Left forelimb (tissue), 1 donor: ENCODE results near the gene PIK3R1.

ENCODE experiments used
- DNase-seq: peaks from one replicate; pipeline ENCODE4 v3.0.0-alpha.2; 2018; ENCODE audit warnings: low spot score

Gene PIK3R1

GRCh38 chr5:68331192-68332079, 115.9 kb downstream of the PIK3R1 start:
- no peak for DNase-seq

DNA sequence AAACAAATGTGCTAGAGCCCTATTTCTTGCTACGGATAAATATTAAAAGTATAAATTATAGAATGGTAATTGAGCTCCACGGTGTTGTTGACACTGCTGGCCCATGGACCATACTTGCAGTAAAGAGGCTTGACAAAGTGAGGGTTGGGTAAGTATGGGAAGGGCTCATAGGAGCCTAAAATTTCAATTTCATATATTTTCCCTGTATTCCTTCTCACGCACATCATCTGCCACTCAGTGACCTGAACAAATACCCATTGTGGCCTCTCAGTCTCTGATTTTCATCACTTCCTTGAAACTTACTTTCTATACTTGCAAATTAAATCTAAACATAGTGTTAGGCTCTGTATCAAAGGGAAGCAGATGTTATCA, 116.5 kb downstream of the PIK3R1 start:
- DNase-seq: no peak

- DNase-seq: no peak
These were observed 117.0 kb downstream of the PIK3R1 start for GRCh38 chr5:68332556-68332955.

GRCh38 chr5:68333649-68334552, 118.3 kb downstream of the PIK3R1 start:
- DNase-seq: no peak

DNA sequence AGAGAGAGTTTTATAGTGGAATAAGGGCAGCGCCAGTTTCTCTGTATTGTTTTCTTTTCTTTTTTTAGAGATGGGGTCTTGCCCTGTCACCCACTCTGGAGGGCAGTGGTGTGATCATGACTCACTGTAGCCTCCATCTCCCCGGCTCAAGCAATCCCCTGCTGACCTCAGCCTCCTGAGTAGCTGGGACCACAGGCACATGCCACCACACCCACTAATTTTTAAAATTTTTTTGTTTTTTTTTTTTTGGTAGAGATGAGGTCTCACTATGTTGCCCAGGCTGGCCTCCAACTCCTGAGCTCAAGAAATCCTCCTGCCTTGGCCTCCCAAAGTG, 119.0 kb downstream of the PIK3R1 start:
- no peak for DNase-seq

DNA sequence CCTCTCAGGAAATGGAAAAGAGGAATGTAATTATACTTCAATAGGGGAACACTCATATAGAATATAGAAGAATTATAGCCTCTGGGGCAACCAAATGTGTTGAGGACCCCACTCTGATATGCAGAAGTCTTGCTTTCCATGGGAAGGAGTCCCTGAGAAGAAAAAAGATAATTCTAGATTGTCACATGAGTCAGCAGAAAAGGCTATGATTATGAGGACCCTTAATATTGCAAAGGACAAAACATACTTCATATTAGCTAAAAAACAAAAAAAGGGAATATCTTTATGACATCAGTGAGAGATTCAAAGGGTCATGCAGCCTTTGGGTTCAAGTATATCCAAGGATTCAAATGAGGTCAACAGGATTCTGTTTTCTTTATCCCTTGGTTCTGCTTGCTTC, 119.5 kb downstream of the PIK3R1 start:
- no peak for DNase-seq

- DNase-seq: no peak
These were observed 120.6 kb downstream of the PIK3R1 start for GRCh38 chr5:68336200-68336599.

DNA sequence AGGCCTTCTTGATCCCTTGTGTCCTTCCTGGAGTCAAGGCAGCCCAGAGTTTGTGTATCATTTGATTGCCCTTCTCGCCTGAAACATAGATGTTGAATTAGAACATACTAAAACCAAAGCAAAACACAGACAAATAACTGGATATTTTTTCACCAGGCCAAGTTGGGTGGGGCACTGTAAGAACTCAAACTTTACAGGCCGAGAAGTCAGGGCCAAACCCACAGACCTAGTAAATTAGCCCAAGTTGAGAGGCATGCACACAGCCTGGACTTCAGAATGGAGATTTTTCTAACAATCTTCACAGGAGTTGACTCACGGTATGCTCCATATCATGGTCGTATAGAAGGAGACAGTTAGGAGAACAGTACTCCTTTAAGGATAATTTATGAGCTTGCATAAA, 121.7 kb downstream of the PIK3R1 start:
- no peak for DNase-seq

- no peak for DNase-seq
These were observed 124.4 kb downstream of the PIK3R1 start for GRCh38 chr5:68339921-68340321.

DNA sequence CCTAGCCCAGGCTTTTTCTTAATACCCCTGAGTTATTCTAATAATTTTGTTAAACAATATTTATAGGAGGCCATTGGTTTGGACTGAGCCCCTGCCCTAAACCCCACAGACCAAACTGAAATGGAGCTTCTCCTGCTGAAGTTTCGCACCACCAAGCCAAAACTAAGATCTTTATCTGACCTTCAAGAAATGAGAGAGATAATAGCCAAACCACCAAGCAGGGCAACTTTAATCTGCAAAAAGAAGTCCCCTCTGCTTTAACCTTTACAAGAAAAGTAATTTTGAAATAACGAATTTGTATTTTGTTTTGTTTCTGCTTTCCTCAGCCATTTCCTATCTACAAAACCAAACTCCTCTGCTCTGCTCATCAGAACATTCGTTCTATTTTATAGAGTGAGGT, 125.5 kb downstream of the PIK3R1 start:
- no peak for DNase-seq

GRCh38 chr5:68342693-68343092, 127.1 kb downstream of the PIK3R1 start:
- no peak for DNase-seq

- DNase-seq: no peak
These were observed 127.9 kb downstream of the PIK3R1 start for GRCh38 chr5:68343421-68343826.

DNA sequence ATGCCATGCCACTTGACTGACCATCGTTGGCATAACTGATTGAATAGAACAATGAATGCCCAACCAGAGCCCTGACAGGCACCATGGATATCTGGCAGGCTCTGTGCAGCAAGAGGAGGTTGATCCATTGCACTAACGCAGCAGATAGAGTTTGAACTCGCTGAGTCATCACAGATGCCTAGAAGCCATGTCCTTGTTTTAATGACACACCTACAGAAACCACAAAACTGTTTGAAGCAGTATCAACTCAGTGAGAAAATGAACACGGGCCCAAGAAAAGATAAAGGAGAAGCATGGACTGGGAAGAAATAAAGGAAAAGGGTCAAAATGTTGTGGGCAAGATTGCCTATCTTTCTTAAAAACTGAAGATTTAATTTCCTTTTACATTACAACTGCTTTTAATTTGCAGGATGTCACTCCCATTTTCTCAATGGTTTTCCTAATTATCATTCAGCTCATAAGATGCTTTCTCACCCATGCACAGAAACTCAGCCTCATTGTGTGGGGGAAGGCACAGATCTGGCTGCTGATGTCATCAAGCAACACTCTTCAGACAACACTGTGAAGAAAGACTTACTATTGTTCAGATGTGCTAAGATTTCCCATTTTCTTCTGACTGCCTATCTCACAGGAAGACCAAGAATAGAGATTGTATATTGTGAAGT, 129.0 kb downstream of the PIK3R1 start:
- no peak for DNase-seq

DNA sequence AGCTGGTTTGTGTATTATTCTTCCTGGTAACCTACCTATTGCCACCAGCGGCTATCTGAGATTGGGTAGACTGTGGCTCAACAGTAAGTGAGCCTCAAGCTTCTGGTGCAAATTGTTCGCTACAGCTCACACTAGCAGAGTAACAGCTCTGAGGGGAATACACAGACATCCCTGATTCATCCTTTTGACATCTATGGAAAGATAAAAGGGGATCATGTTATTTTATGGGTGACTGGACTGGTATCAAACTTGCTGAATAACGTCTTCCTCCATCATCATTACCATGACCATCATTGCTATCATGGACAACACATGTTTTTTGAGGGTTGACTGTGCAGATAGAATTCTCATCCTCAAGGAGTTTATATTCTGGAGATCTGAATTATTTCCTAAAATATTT, 129.6 kb downstream of the PIK3R1 start:
- no peak for DNase-seq

DNA sequence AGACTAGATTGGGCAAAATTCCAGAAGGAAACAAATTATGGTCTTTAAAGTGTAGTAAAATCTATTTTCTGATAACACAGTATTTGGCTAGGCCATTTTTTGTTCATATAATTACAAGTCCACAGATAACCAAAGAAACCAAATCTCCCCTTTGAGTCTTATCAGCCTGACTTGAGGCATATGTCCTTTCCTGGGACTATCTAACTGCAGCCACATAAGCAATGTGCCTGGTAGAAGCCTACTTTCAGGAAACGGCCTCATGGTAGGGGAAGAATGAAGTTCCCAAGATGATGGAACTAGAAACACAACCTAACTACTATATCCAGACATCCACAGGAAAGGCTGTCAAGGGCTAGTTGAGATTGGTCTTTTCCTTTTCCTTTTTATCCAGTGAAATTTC, 130.0 kb downstream of the PIK3R1 start:
- no peak for DNase-seq

DNA sequence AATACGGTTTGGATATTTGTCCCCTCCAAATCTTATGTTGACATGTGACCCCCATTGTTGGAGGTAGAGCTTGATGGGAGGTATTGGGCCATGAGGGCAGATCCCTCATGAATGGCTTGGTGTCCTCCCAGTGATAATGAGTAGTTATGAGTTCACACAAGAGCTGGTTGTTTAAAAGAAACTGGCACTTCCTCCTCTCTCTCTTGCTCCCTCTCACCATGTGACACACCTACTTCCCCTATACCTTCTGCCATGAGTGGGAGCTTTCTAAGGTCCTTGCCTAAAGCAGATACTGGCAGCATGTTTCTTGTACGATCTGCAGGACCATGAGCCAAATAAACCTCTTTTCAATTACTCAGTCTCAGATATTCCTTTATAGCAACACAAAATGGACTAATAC, 132.0 kb downstream of the PIK3R1 start:
- DNase-seq: no peak

DNA sequence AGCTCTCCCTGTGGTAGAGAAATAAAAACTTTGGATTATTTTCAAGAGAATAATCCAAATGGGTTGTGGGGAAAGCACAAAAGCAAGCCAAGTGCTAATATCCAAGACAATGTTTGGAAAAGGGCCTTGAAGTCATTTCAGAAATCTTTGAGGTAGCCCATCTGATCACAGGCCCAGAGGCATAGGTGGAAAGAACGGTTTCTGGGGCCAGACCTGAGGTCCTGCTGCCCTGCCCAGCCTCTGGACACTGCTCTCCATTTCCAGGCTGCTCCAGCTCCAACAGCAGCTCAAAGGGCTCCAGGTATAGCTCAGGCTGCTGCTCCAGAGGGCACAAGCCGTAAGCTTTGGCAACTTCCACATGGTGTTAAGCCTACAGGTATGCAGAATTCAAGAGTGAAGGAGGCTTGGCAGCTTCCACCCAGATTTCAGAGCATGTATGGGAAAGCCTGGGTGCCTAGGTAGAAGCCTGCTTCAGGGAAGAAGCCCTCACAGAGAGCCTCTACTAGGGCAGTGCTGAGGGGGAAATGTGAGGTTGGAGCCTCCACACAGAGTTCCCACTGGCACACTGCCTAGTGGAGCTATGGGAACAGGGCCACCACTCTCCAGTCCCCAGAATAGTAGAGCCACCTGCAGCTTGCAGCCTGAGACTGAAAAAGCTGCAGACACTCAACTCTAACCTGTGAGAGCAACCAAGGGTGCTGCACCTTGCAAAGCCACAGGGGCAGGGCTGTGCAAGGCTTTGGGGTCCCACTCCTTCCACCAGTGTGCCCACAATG, 133.1 kb downstream of the PIK3R1 start:
- no peak for DNase-seq

GRCh38 chr5:68350176-68350575, 134.6 kb downstream of the PIK3R1 start:
- no peak for DNase-seq
